ENCODE results near the gene TP73.

The TP73 gene

GRCh38 chr1:3753656-3754454, 101.5 kb downstream of the TP73 start:
- Histone ChIP-seq H3K9me3 (ENCODE audit: control insufficient read depth, insufficient read depth, low read length) (no peaks in the 10 kb centered on the region), H3K4me3 (ENCODE audit: low read depth, low read length) (no peak overlapping the region), H3K9ac (ENCODE audit: low read depth, low read length) (no peak overlapping the region), H3K4me1 (ENCODE audit: control insufficient read depth, insufficient read depth, low read length) (no peaks in the 10 kb centered on the region), H3K36me3 (ENCODE audit: control insufficient read depth, insufficient read depth, low read length) (no peaks in the 10 kb centered on the region), H3K27me3 (ENCODE audit: control insufficient read depth, insufficient read depth, low read length) (no peaks in the 10 kb centered on the region)

GRCh38 chr1:3756394-3756793, 104.1 kb downstream of the TP73 start:
- no peaks in the 10 kb centered on the region for H3K9me3 ChIP-seq (ENCODE audit: control insufficient read depth, insufficient read depth, low read length)
- H3K27me3 ChIP-seq (ENCODE audit: control insufficient read depth, insufficient read depth, low read length) = no peaks in the 10 kb centered on the region
- H3K4me1 ChIP-seq (ENCODE audit: control insufficient read depth, insufficient read depth, low read length) = no peaks in the 10 kb centered on the region
- no peak overlapping the region for H3K9ac ChIP-seq (ENCODE audit: low read depth, low read length)
- no peak overlapping the region for H3K4me3 ChIP-seq (ENCODE audit: low read depth, low read length)
- H3K36me3 ChIP-seq (ENCODE audit: control insufficient read depth, insufficient read depth, low read length) = no peaks in the 10 kb centered on the region

DNA sequence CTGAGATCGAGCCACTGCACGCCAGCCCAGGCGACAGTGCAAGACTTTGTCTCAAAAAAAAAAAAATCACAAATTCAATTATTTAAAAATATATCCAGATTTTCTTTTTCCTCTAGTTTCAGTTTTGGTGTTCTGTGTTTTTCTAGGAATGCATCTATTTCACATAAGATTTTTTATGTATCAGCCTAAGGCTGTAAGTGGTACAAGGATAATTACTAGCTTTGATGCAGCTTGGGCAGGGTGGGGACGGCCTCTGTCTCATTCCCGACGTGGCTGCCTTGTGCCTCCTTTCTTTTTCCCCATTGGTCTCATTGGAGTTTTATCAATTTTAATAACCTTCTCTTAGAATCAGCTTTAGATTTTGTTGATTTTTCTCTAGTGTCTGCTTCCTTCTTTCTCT, 106.8 kb downstream of the TP73 start:
- Histone ChIP-seq H3K27me3 (ENCODE audit: control insufficient read depth, insufficient read depth, low read length) (no peaks in the 10 kb centered on the region), H3K9me3 (ENCODE audit: control insufficient read depth, insufficient read depth, low read length) (no peaks in the 10 kb centered on the region)

GRCh38 chr1:3759796-3760195, 107.5 kb downstream of the TP73 start:
- no peak overlapping the region for H3K4me3 ChIP-seq (ENCODE audit: low read depth, low read length)
- H3K4me1 ChIP-seq (ENCODE audit: control insufficient read depth, insufficient read depth, low read length) = no peaks in the 10 kb centered on the region
- H3K27me3 ChIP-seq (ENCODE audit: control insufficient read depth, insufficient read depth, low read length) = no peaks in the 10 kb centered on the region
- H3K36me3 ChIP-seq (ENCODE audit: control insufficient read depth, insufficient read depth, low read length) = no peaks in the 10 kb centered on the region
- H3K9ac ChIP-seq (ENCODE audit: low read depth, low read length) = no peak overlapping the region
- H3K9me3 ChIP-seq (ENCODE audit: control insufficient read depth, insufficient read depth, low read length) = no peaks in the 10 kb centered on the region

More for the DNA sequence above, 106.8 kb downstream of the TP73 start:
- Histone ChIP-seq H3K9ac (ENCODE audit: low read depth, low read length) (no peak overlapping the region), H3K4me1 (ENCODE audit: control insufficient read depth, insufficient read depth, low read length) (no peaks in the 10 kb centered on the region), H3K4me3 (ENCODE audit: low read depth, low read length) (no peak overlapping the region), H3K36me3 (ENCODE audit: control insufficient read depth, insufficient read depth, low read length) (no peaks in the 10 kb centered on the region)

DNA sequence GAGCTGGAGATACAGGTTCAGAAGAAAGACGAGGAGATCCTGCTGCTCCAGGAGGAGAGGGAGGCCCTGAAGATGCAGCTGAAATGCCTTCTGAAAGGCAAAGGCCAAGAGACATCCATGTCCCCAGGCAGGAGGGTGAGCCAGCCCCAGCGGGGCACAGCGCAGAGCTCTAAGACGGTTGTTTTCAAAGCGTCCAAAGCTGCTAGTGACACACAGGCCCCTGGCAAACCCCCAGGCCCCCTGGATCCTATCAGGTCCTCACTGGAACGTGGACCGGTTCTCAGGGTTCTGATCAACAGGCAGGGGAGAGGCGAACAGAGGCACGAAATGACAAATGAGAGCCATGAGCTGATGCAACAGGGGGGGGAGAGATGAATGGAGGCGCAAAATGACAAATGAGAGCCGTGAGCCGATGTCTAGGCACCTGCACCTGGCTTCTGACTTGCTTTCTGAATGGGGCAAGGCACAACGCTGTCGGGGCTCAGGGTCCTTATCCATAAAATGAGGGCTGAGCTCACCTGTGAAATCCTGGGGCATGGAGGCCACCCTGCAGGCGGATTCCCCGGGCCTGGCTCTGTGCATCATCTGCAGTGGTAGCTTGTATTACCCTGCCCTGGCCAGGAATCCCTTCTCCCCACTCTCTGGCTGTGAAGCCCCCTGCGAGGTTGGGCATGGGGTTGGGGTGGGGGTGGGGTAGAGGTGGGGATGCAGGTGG, 109.1 kb downstream of the TP73 start:
- no peaks in the 10 kb centered on the region for H3K9me3 ChIP-seq (ENCODE audit: control insufficient read depth, insufficient read depth, low read length)
- H3K27me3 ChIP-seq (ENCODE audit: control insufficient read depth, insufficient read depth, low read length) = peaks cover 2% of the 10 kb centered on the region
- no peak overlapping the region for H3K9ac ChIP-seq (ENCODE audit: low read depth, low read length)
- H3K36me3 ChIP-seq (ENCODE audit: control insufficient read depth, insufficient read depth, low read length) = no peaks in the 10 kb centered on the region
- no peak overlapping the region for H3K4me3 ChIP-seq (ENCODE audit: low read depth, low read length)
- no peaks in the 10 kb centered on the region for H3K4me1 ChIP-seq (ENCODE audit: control insufficient read depth, insufficient read depth, low read length)

DNA sequence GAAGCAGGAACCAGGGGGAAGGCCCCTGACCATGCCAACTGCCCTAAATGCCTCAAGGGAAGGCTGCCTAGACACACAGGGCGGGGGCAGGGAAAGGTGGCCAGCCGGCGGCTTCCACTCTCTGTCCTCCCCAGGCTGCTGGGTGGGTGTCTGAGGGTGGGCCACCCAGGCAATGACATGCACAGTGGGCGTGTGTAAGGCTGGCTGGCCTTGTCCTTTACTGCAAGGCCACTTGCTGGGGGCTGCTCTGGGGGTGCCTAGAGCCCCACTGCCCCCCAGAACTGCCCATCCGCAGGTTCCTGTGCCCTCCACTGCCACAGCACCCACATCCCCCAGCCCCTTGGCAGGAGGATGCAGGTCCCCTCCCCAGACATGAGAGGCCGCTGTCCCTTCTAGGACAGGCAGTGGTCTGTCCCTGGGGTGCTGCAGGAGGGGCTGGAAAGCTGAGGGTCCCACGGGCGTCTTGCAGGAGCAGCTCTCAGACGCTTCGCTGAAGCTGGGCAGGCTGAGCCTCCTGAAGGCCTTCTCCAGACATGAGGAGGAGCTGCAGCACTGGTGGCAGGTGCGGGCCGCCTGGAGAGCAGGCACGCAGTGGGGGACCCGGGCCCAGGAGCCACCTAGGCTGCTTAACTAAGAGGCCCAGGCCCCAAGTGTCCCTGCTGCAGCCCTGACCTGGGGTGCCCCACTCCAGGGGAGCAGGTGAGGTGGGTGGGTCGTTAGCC, 110.0 kb downstream of the TP73 start:
- Histone ChIP-seq H3K9ac (ENCODE audit: low read depth, low read length) (no peak overlapping the region), H3K27me3 (ENCODE audit: control insufficient read depth, insufficient read depth, low read length) (peaks cover 2% of the 10 kb centered on the region), H3K36me3 (ENCODE audit: control insufficient read depth, insufficient read depth, low read length) (no peaks in the 10 kb centered on the region), H3K4me1 (ENCODE audit: control insufficient read depth, insufficient read depth, low read length) (no peaks in the 10 kb centered on the region), H3K9me3 (ENCODE audit: control insufficient read depth, insufficient read depth, low read length) (no peaks in the 10 kb centered on the region), H3K4me3 (ENCODE audit: low read depth, low read length) (no peak overlapping the region)

GRCh38 chr1:3762873-3763228, 110.5 kb downstream of the TP73 start:
- H3K4me3 ChIP-seq (ENCODE audit: low read depth, low read length) = no peak overlapping the region
- H3K27me3 ChIP-seq (ENCODE audit: control insufficient read depth, insufficient read depth, low read length) = peaks cover 2% of the 10 kb centered on the region
- H3K4me1 ChIP-seq (ENCODE audit: control insufficient read depth, insufficient read depth, low read length) = no peaks in the 10 kb centered on the region
- no peaks in the 10 kb centered on the region for H3K9me3 ChIP-seq (ENCODE audit: control insufficient read depth, insufficient read depth, low read length)
- no peaks in the 10 kb centered on the region for H3K36me3 ChIP-seq (ENCODE audit: control insufficient read depth, insufficient read depth, low read length)
- no peak overlapping the region for H3K9ac ChIP-seq (ENCODE audit: low read depth, low read length)

DNA sequence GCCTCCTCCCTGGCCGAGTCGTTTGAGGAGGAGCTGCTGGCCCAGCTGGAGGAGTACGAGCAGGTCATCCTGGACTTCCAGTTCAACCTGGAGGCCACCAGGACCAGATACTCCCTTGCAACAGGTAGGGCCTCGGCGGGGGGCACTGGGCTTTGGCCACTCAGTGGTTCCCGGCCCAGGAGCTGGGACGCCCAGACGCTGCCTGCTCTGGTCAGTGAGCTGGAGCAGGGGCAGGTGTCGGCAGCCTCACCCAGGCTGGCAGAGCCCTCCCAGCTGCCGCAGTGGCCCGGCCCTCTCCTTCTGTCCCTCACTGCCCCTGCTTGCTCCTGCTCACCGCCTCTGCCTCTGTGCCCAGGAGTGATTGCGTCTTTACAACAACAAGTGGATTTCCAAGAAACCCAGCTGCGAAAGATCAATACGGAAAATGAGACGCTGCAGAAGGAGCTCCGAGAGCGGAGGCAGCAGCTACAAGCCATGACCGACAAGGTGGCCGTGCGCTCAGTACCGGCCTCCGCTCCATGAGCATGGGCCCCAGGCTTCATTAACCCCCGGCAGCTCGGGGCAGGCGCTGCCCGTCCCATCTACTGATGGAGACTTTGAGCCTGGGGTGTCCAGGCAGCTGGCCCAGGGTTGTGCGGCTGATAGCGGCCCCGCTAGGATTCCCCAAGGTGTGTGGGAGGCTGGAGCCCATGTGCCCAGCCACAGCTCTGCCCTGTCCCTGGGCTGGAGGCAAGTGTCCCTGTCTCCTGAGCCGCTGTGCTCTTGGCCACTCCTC, 111.2 kb downstream of the TP73 start:
- Histone ChIP-seq H3K9me3 (ENCODE audit: control insufficient read depth, insufficient read depth, low read length) (no peaks in the 10 kb centered on the region), H3K36me3 (ENCODE audit: control insufficient read depth, insufficient read depth, low read length) (no peaks in the 10 kb centered on the region), H3K9ac (ENCODE audit: low read depth, low read length) (no peak overlapping the region), H3K4me1 (ENCODE audit: control insufficient read depth, insufficient read depth, low read length) (no peaks in the 10 kb centered on the region), H3K4me3 (ENCODE audit: low read depth, low read length) (no peak overlapping the region), H3K27me3 (ENCODE audit: control insufficient read depth, insufficient read depth, low read length) (peaks cover 2% of the 10 kb centered on the region)

DNA sequence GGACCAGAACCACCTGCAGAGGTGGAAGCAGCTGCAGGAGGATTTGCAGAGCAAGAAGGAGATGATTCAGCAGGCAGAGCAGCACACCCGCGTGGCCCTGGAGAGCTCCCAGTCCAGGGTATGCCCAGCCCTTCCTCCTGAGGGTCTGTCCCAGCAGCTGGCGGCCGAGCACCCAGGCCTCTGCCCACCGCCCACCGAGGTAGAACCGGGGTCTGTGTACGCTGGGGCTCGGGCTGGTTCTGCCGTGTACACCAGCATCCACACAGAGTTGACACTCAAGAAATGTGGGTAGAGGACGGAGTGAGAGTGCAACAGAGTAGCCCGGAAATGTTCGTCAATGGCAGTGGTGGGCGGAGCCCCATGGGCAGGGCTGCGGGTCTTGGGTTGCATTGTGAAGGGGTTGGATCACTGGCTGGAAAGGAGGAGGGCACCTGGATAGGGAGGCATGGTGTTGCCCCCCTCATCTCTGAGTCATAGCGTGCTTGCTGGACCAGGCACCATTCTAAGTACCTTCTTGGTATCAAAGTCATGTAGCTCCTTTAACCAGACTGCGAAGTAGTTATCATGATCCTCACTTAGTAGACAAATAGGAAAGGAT, 115.1 kb downstream of the TP73 start:
- Histone ChIP-seq H3K27me3 (ENCODE audit: control insufficient read depth, insufficient read depth, low read length) (peaks cover 5% of the 10 kb centered on the region), H3K9me3 (ENCODE audit: control insufficient read depth, insufficient read depth, low read length) (no peaks in the 10 kb centered on the region), H3K4me1 (ENCODE audit: control insufficient read depth, insufficient read depth, low read length) (no peaks in the 10 kb centered on the region), H3K4me3 (ENCODE audit: low read depth, low read length) (no peak overlapping the region), H3K9ac (ENCODE audit: low read depth, low read length) (no peak overlapping the region), H3K36me3 (ENCODE audit: control insufficient read depth, insufficient read depth, low read length) (no peaks in the 10 kb centered on the region)

DNA sequence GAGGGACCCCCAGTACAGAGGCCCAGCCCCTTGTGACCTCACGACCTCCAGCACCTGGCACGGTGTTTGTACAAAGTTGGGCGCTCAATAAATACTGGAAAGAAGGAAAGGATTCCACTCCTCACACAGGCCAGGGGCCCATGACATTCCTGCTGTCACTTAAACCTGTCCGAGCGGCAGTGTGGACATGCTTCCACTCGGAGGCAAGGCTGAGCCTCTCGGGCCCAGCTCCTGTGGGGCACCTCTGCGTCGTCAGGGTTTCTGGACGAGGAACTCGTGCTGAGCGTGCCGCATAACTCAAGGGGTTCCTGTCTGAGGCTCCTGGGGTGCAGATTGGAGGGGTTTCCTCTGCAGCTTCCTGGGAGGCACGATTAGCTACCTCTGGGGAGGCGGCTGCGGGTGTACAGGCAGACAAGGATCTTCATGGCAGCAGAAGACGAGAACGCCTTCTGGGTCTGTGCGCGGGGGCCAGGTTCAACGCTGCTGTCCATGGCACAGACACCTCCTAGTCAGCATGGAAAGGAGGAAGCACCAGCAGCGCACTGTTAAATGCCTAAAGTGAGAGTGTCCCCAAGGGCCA, 116.6 kb downstream of the TP73 start:
- H3K9me3 ChIP-seq (ENCODE audit: control insufficient read depth, insufficient read depth, low read length) = no peaks in the 10 kb centered on the region
- no peak overlapping the region for H3K9ac ChIP-seq (ENCODE audit: low read depth, low read length)
- no peak overlapping the region for H3K4me3 ChIP-seq (ENCODE audit: low read depth, low read length)
- peaks cover 5% of the 10 kb centered on the region for H3K27me3 ChIP-seq (ENCODE audit: control insufficient read depth, insufficient read depth, low read length)
- peaks cover 3% of the 10 kb centered on the region for H3K4me1 ChIP-seq (ENCODE audit: control insufficient read depth, insufficient read depth, low read length)
- peaks cover 2% of the 10 kb centered on the region for H3K36me3 ChIP-seq (ENCODE audit: control insufficient read depth, insufficient read depth, low read length)

Measured in iPS-15b (cell line).